ENCODE results near the gene AEBP1. TPM values are rescaled to one million over a fixed set of nuclear protein-coding genes. Genes with fewer than 3 reads are reported as not detected.

Gene AEBP1
- total RNA-seq, 1 experiment from 2014 or later, result 49.3 TPM

DNA sequence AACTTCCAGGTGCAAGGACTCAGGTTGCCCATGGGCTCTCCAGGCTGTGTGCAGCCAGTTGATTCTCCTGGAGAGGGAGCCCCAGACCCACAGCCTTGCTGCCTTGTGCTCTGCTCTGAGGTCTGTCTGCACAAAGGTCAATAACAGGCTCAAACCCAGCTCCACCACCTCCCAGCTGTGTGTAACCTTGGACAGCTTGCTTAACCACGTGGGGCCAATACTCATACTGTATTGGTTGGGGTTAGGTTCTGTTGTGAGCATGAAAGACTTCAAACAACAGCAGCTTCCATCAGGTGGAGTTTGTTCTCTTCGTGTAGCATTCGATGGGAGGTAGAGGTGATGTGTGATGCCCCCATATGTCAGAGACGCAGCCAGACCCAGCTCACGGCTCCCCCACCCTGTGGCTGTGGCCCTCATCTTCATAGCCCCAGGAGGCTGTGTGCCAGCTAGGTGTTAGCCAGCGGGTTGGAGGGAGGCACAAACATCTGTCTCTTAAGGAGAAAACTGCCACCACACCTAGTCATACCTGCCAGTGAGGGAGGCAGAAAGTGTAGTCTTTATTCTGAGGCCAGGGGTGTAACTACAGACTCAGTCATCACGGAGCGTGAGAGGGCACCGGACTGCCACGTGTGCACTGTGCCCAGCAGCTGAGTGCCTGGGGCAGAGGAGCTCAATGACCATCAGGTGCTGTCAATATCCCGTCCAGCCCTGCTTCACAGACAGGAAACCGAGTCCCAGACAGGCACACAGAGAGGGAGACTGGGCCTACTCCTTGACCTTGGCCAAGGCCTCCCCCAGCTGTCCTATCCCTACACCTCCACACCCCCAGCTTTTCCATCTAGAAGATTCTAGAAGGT, 27.3 kb downstream of the AEBP1 start:
- Histone ChIP-seq H3K23ac (ENCODE audit: insufficient read length, low read depth, low read length) (no peak overlapping the region), H2BK5ac (ENCODE audit: insufficient read length, low read length) (no peak overlapping the region), H3K23me2 (ENCODE audit: insufficient read length, low read depth, low read length, poor library complexity, severe bottlenecking) (no peaks in the 10 kb centered on the region), H3K18ac (ENCODE audit: insufficient read length, low read depth, low read length) (no peak overlapping the region), H2AFZ (ENCODE audit: low read length) (no peak overlapping the region), H4K8ac (replicated peaks; ENCODE audit: insufficient read length, low read depth, low read length) (no peak overlapping the region), H3K79me2 (ENCODE audit: insufficient read depth, low read length) (no peaks in the 10 kb centered on the region), H3K79me1 (ENCODE audit: insufficient read depth, low read depth, low read length, poor library complexity, severe bottlenecking) (no peaks in the 10 kb centered on the region), H4K20me1 (ENCODE audit: control insufficient read depth, insufficient read depth, insufficient read length) (no peaks in the 10 kb centered on the region), H2AK5ac (ENCODE audit: insufficient read length, low read length) (no peak overlapping the region), H2BK15ac (ENCODE audit: low read depth, low read length) (no peak overlapping the region), H3K4me1 (ENCODE audit: insufficient read depth, low read length) (no peaks in the 10 kb centered on the region; the same call in 1 of the 2 replicates), H3K27ac (ENCODE audit: insufficient read length, low read depth, low read length) (no peak overlapping the region), H2BK20ac (ENCODE audit: low read depth, low read length, poor library complexity, severe bottlenecking) (no peak overlapping the region), H3K56ac (ENCODE audit: insufficient read length, low read depth, low read length) (no peak overlapping the region), H3K4ac (ENCODE audit: low read depth, low read length) (no peak overlapping the region), H3T11ph (ENCODE audit: low read length) (no peak overlapping the region), H3K9ac (ENCODE audit: extremely low read depth, insufficient read length, low read length) (no peak overlapping the region), H2BK12ac (ENCODE audit: insufficient read length, low read depth, low read length) (no peak overlapping the region), H4K5ac (ENCODE audit: insufficient read length, low read depth, low read length) (no peak overlapping the region), H2BK120ac (ENCODE audit: low read depth, low read length, poor library complexity, severe bottlenecking) (no peak overlapping the region), H4K91ac (ENCODE audit: insufficient read length, low read depth, low read length) (no peak overlapping the region), H3K4me2 (ENCODE audit: insufficient read depth, insufficient read length, low read length) (no peak overlapping the region), H3K9me3 (ENCODE audit: control insufficient read depth, low read depth, low read length) (no peaks in the 10 kb centered on the region), H3K27me3 (ENCODE audit: insufficient read depth, low read length) (no peaks in the 10 kb centered on the region; the same call in 1 of the 2 replicates), H3K14ac (ENCODE audit: insufficient read depth, low read length) (no peak overlapping the region)
- Mint-ChIP-seq H3K27ac (no peak overlapping the region), H3K4me3 (no peak overlapping the region), H3K4me1 (peaks cover 12 to 22% of the 10 kb centered on the region in 2 experiments), H3K36me3 (ENCODE audit: insufficient read depth in 1 of 3, low read depth in 3 of 3) (no peaks in the 10 kb centered on the region; a peak in 1 of 7 replicates), H3K9me3 (peaks cover 8 to 9% of the 10 kb centered on the region in 2 experiments), H3K27me3 (ENCODE audit: low read depth) (peaks cover 66% of the 10 kb centered on the region)
- TF ChIP-seq, protein P1, sequence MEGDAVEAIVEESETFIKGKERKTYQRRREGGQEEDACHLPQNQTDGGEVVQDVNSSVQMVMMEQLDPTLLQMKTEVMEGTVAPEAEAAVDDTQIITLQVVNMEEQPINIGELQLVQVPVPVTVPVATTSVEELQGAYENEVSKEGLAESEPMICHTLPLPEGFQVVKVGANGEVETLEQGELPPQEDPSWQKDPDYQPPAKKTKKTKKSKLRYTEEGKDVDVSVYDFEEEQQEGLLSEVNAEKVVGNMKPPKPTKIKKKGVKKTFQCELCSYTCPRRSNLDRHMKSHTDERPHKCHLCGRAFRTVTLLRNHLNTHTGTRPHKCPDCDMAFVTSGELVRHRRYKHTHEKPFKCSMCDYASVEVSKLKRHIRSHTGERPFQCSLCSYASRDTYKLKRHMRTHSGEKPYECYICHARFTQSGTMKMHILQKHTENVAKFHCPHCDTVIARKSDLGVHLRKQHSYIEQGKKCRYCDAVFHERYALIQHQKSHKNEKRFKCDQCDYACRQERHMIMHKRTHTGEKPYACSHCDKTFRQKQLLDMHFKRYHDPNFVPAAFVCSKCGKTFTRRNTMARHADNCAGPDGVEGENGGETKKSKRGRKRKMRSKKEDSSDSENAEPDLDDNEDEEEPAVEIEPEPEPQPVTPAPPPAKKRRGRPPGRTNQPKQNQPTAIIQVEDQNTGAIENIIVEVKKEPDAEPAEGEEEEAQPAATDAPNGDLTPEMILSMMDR (conservative IDR thresholded peaks at IDR 0.05), result peak; percentile 66
- DNase-seq, result peak; percentile 64
- no CpG with 5 or more reads among the region's 12 CpGs for WGBS (ENCODE audit: extremely low coverage, insufficient read length, low lambda C conversion rate)
